Loucy (cell line): ENCODE measurements around the gene CR1.

ENCODE experiments used
- CTCF ChIP-seq: fragments of 200-600 bp; sonication (generic); conservative IDR thresholded peaks from 2 replicates; pipeline ENCODE4 v1.5.1; 2014; ENCODE audit warnings: mild to moderate bottlenecking, antibody characterized with exemption, low read length
- EZH2phosphoT487 ChIP-seq: fragments of 200-600 bp; IDR thresholded peaks from 2 replicates; pipeline ENCODE4 v1.6.1; 2018; ENCODE audit warnings: antibody characterized with exemption, mild to moderate bottlenecking, moderate library complexity, borderline replicate concordance

DNA sequence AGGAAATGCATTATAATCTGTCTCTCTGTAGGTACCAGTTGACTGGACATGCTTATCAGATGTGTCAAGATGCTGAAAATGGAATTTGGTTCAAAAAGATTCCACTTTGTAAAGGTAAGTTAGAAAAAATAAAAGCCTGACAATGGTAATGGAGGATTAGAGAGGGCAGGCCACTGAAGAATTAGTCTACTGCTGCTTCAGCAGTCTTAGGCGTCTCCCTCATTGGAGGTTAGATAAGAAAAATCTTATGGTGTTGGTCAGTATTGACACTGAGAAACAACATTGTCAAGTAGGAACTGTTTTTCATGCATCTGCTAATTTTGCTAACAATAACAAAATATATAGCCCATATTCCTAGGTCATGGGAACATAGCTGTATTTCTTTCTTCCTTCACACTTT is 21.7 kb upstream of the CR1 start:
- TF ChIP-seq CTCF = no peak
- TF ChIP-seq EZH2phosphoT487 = no peak
